HG02678 (cell line): ENCODE results near the gene OGFOD1.
"Not testable (repeated sequence)": the region's sequence is repeated elsewhere in the genome, so short reads cannot be mapped to it uniquely, and the experiment has no call there.

Experiments
- ATAC-seq: cut with Tn5 transposase; IDR thresholded peaks from one replicate; pipeline ENCODE4 v1.9.1; 2021; ENCODE audit warnings: mild to moderate bottlenecking, moderate library complexity; ENCODE audit not compliant: unreplicated experiment

The OGFOD1 gene

GRCh38 chr16:56478281-56479049 is 27.1 kb downstream of the OGFOD1 start:
- ATAC-seq = no peak

- ATAC-seq = no peak
These were observed 28.1 kb downstream of the OGFOD1 start for GRCh38 chr16:56479469-56479868.

- no peak for ATAC-seq
These were observed 29.6 kb downstream of the OGFOD1 start for GRCh38 chr16:56480776-56481467.

GRCh38 chr16:56481468-56482122 is 30.2 kb downstream of the OGFOD1 start:
- no peak for ATAC-seq

GRCh38 chr16:56482683-56483236 is 31.4 kb downstream of the OGFOD1 start:
- no peak for ATAC-seq

GRCh38 chr16:56483394-56483793 is 32.0 kb downstream of the OGFOD1 start:
- ATAC-seq = no peak

- no peak for ATAC-seq
These were observed 36.7 kb downstream of the OGFOD1 start for GRCh38 chr16:56488035-56488434.

GRCh38 chr16:56488868-56489267 is 37.5 kb downstream of the OGFOD1 start:
- ATAC-seq = not testable (repeated sequence)

- no peak for ATAC-seq
These were observed 40.4 kb downstream of the OGFOD1 start for GRCh38 chr16:56491657-56492261.

GRCh38 chr16:56493126-56493525 is 41.8 kb downstream of the OGFOD1 start:
- no peak for ATAC-seq

GRCh38 chr16:56493815-56494214 is 42.5 kb downstream of the OGFOD1 start:
- no peak for ATAC-seq

- ATAC-seq = no peak
These were observed 53.8 kb downstream of the OGFOD1 start for GRCh38 chr16:56505181-56505580.

- ATAC-seq = no peak
These were observed 55.6 kb downstream of the OGFOD1 start for GRCh38 chr16:56506941-56507340.

GRCh38 chr16:56510544-56510943 is 59.2 kb downstream of the OGFOD1 start:
- no peak for ATAC-seq

- ATAC-seq = no peak
These were observed 60.7 kb downstream of the OGFOD1 start for GRCh38 chr16:56512025-56512424.

- ATAC-seq = no peak
These were observed 61.7 kb downstream of the OGFOD1 start for GRCh38 chr16:56513091-56513490.

- ATAC-seq = no peak
These were observed 62.6 kb downstream of the OGFOD1 start for GRCh38 chr16:56513972-56514371.

- ATAC-seq = no peak
These were observed 63.5 kb downstream of the OGFOD1 start for GRCh38 chr16:56514845-56515244.

GRCh38 chr16:56515665-56516064 is 64.3 kb downstream of the OGFOD1 start:
- ATAC-seq = no peak

- ATAC-seq = no peak
These were observed 65.9 kb downstream of the OGFOD1 start for GRCh38 chr16:56517206-56517605.

GRCh38 chr16:56518425-56518824 is 67.1 kb downstream of the OGFOD1 start:
- ATAC-seq = no peak
